Ishikawa (cell line): Measurements from ENCODE around the gene TC2N.

Experiments
- CREB1 ChIP-seq: IDR thresholded peaks from 2 replicates; pipeline ENCODE4 v1.6.1; 2012; ENCODE audit warnings: low read depth
- EGR1 ChIP-seq: IDR thresholded peaks from 2 replicates; pipeline ENCODE4 v1.6.1; 2012
- EP300 ChIP-seq: IDR thresholded peaks from 2 replicates; pipeline ENCODE4 v1.6.1; 2012; ENCODE audit warnings: borderline replicate concordance
- FOXM1 ChIP-seq: IDR thresholded peaks from 2 replicates; pipeline ENCODE4 v1.6.1; 2012; ENCODE audit warnings: low read depth, borderline replicate concordance
- RAD21 ChIP-seq: IDR thresholded peaks from 2 replicates; pipeline ENCODE4 v1.6.1; 2012; ENCODE audit warnings: low read depth
- TAF1 ChIP-seq: IDR thresholded peaks from 2 replicates; pipeline ENCODE4 v1.6.1; 2012; ENCODE audit warnings: low read depth, mild to moderate bottlenecking
- TEAD4 ChIP-seq: IDR thresholded peaks from 2 replicates; pipeline ENCODE4 v1.6.1; 2012
- USF1 ChIP-seq: IDR thresholded peaks from 2 replicates; pipeline ENCODE4 v1.6.1; 2012
- YY1 ChIP-seq: IDR thresholded peaks from 2 replicates; pipeline ENCODE4 v1.6.1; 2012; ENCODE audit warnings: low read depth
- TF ChIP-seq, protein P1 (sequence below): IDR thresholded peaks from 2 replicates; pipeline ENCODE4 v1.6.1; 2012; ENCODE audit warnings: low read depth, mild to moderate bottlenecking

- TF ChIP-seq, protein P1, sequence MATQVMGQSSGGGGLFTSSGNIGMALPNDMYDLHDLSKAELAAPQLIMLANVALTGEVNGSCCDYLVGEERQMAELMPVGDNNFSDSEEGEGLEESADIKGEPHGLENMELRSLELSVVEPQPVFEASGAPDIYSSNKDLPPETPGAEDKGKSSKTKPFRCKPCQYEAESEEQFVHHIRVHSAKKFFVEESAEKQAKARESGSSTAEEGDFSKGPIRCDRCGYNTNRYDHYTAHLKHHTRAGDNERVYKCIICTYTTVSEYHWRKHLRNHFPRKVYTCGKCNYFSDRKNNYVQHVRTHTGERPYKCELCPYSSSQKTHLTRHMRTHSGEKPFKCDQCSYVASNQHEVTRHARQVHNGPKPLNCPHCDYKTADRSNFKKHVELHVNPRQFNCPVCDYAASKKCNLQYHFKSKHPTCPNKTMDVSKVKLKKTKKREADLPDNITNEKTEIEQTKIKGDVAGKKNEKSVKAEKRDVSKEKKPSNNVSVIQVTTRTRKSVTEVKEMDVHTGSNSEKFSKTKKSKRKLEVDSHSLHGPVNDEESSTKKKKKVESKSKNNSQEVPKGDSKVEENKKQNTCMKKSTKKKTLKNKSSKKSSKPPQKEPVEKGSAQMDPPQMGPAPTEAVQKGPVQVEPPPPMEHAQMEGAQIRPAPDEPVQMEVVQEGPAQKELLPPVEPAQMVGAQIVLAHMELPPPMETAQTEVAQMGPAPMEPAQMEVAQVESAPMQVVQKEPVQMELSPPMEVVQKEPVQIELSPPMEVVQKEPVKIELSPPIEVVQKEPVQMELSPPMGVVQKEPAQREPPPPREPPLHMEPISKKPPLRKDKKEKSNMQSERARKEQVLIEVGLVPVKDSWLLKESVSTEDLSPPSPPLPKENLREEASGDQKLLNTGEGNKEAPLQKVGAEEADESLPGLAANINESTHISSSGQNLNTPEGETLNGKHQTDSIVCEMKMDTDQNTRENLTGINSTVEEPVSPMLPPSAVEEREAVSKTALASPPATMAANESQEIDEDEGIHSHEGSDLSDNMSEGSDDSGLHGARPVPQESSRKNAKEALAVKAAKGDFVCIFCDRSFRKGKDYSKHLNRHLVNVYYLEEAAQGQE: no peak
- TF ChIP-seq RAD21 (no peak), USF1 (no peak), CREB1 (no peak), TAF1 (no peak), EGR1 (no peak), EP300 (no peak), FOXM1 (no peak), TEAD4 (no peak), YY1 (no peak)
These were observed 114.4 kb downstream of the TC2N start for GRCh38 chr14:91752961-91753360.
